Cardiac fibroblast (primary cell): ENCODE measurements around the gene PXN.
"Not testable (repeated sequence)": the region's sequence is repeated elsewhere in the genome, so short reads cannot be mapped to it uniquely, and the experiment has no call there.

Experiments
- DNase-seq, 2 donors: peaks; one replicate each; pipeline versions ENCODE4 v3.0.0 to v3.0.0-alpha.2; 2010; ENCODE audit warnings: low read depth in 2 of 2
- H3K4me3 ChIP-seq, 2 donors: replicated peaks in 1 of 2; 1 replicate in 1 of 2; 2 replicates in 1 of 2; pipeline ENCODE4 v1.5.1; 2011; ENCODE audit warnings: low read depth in 2 of 2, low read length in 2 of 2, mild to moderate bottlenecking in 2 of 2, moderate library complexity in 1 of 2
- CTCF ChIP-seq: IDR thresholded peaks from one replicate; pipeline ENCODE4 v1.5.1; 2011; ENCODE audit warnings: low read depth, mild to moderate bottlenecking, low read length, inconsistent platforms

PXN gene

DNA sequence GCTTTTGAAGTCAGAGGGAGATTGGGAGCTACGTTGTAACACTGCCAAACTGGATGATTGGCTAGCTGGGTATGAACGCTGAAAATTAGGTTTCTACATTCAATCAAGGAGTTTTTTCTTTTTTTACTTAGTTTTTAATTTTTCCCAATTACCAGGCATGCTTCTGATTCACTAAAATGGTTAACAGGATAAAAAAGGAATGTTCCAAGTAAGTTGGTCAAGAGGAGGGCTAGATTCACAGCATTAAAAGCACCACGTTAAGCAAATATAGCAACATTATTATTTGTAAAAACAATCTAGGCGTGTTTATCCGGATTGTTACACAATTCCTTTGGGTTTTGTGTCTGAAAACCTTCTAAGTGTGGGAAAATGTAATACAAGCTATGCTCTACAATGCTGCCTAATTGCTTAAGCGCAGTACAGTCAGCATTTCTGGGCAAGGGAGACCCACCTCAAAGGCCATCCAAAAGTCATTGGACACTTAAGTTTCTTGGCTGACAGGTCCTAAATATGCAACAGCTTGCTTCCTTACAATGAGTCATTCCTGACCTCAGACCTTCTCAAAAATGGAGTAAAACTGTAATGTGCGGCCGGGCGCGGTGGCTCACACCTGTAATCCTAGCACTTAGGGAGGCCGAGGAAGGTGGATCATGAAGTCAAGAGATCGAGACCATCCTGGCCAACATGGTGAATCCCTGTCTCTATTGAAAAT, 65.8 kb downstream of the PXN start:
- peak; percentile 96 to 97 for DNase-seq
- no peak for TF ChIP-seq CTCF
- H3K4me3 ChIP-seq, result peak overlapping the region; percentile 91 to 97

DNA sequence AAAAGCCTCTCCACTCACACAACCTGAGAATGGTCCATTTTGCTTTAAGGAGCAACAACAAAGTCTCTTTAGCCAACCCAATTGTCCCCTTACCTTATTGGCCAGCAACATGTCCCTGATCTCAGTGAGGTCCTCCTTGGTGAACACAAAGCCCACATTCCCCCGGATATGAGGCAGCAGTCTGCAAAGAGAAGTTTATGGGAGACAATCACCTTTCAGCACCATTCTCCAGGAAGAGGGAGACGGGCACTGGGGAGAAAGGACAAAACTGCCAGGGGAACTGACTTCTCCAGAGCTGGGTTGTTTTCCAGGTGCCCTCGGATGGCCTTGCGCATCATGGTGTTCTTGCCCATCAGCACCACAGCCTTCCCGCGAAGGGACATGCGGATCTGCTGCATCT, 66.5 kb downstream of the PXN start:
- no peak for DNase-seq
- peak overlapping the region; percentile 91 to 97 for H3K4me3 ChIP-seq
- TF ChIP-seq CTCF, result no peak

GRCh38 chr12:120197542-120197887, 68.0 kb downstream of the PXN start:
- TF ChIP-seq CTCF, result no peak
- DNase-seq, result no peak
- no peak overlapping the region for H3K4me3 ChIP-seq

DNA sequence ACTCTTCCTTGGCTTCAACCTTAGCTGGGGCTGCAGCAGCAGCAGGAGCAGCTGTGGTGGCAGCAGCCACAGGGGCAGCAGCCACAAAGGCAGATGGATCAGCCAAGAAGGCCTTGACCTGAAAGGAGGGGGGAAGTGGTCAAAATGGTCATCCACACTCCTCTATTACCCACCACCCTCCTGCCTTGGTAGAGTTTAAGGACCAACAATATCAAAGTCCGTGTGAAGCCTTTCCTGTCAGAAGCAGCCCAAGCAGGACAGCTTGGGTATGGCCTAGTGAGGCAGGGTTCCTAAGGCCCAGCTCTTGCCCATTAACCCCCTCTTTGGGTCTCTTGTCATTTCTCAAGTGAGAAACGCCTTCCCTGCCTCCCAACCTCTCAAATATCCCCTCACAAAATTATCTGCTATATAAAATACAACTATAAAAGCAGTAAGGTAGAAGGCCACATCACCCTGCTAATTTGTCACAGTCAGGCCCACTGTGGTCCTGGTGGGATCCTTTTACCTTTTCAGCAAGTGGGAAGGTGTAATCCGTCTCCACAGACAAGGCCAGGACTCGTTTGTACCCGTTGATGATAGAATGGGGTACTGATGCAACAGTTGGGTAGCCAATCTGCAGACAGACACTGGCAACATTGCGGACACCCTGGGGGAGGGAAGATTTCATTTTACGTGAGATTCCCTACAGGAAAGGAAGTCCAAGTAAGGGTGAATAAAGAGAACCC, 68.6 kb downstream of the PXN start:
- DNase-seq, result not testable (repeated sequence)

GRCh38 chr12:120196363-120196762, 69.2 kb downstream of the PXN start:
- DNase-seq, result peak in 1 of 2 donors; percentile 12
- no peak for TF ChIP-seq CTCF
- H3K4me3 ChIP-seq, result no peak overlapping the region

More for the DNA sequence above, 68.6 kb downstream of the PXN start:
- H3K4me3 ChIP-seq, result not testable (repeated sequence)

GRCh38 chr12:120194534-120195395, 70.8 kb downstream of the PXN start, which contains the start of gene GCN1:
TSS of gene GCN1 (minus strand) at chr12:120194715. CDS start at chr12:120194697, 18 bp downstream.
- peak; percentile 82 to 84 for DNase-seq
- TF ChIP-seq CTCF, result no peak
- peak within 1 kb of the TSS; percentile 71 to 86 for H3K4me3 ChIP-seq

DNA sequence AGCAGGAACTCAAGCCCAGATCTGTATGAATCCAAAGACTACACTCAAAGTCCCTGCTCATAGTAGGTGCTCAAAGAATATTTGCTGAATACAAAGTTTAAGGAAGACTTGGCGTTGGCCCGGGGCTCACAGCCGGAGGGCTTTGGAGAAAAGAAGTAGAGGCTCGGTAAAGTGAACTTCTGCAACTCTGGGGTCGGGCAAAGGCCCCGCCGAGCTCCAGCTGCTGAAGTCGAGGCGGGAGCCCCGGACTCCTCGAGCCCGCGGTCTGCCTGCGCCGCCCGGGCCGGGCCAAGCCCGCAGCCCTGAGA, 71.3 kb downstream of the PXN start:
- no peak for TF ChIP-seq CTCF
- H3K4me3 ChIP-seq, result peak overlapping the region; percentile 71 to 86
- peak in 1 of 2 donors; percentile 22 for DNase-seq

- not testable (repeated sequence) for DNase-seq
- H3K4me3 ChIP-seq, result peak overlapping the region in 1 of 2 donors; percentile 86
Observed at GRCh38 chr12:120193286-120193685, 72.2 kb downstream of the PXN start.
